Breast epithelium (tissue), 4 donors: ENCODE measurements around the gene DPP8. TPM values are rescaled to one million over a fixed set of nuclear protein-coding genes. Genes with fewer than 3 reads are reported as not detected.
A peak's percentile ranks its signal among the peaks of the same experiment; 100 is the strongest.

Experiments
- DNase-seq, 2 donors: peaks; one replicate each; pipeline ENCODE4 v3.0.0-alpha.2; 2019; ENCODE audit warnings: low spot score in 2 of 2
- H3K27ac ChIP-seq, 2 donors: fragments of 200-600 bp; sonication (generic) in 1 of 2; one replicate each; pipeline ENCODE4 v1.5.1; 2016 to 2019; ENCODE audit warnings: mild to moderate bottlenecking in 1 of 2
- H3K27me3 ChIP-seq, 2 donors: fragments of 200-600 bp; sonication (generic) in 1 of 2; one replicate each; pipeline versions ENCODE4 v1.5.1 to v1.6.0; 2017 to 2019; ENCODE audit warnings: control low read depth in 1 of 2, mild to moderate bottlenecking in 1 of 2
- H3K36me3 ChIP-seq: fragments of 200-600 bp; one replicate; pipeline ENCODE4 v1.5.1; 2019
- H3K4me1 ChIP-seq, 2 donors: fragments of 200-600 bp; sonication (generic); one replicate each; pipeline ENCODE4 v1.5.1; 2016 to 2019; ENCODE audit warnings: control low read depth in 1 of 2
- H3K4me3 ChIP-seq, 3 donors: fragments of 200-600 bp; sonication (generic); 1 replicate in 2 of 3; 2 replicates in 1 of 3; pipeline ENCODE4 v1.5.1; 2016 to 2019; ENCODE audit warnings: mild to moderate bottlenecking in 3 of 3, moderate library complexity in 2 of 3
- H3K9me3 ChIP-seq, 2 donors: fragments of 200-600 bp; sonication (generic) in 1 of 2; one replicate each; pipeline ENCODE4 v1.5.1; 2016 to 2019; ENCODE audit warnings: control low read depth in 1 of 2
- POLR2A ChIP-seq: fragments of 450-650 bp; IDR thresholded peaks from one replicate; pipeline ENCODE4 v1.6.1; 2016; ENCODE audit warnings: antibody characterized with exemption, mild to moderate bottlenecking, moderate library complexity
- POLR2AphosphoS5 ChIP-seq, 3 donors: sonication (generic); formaldehyde crosslinking; IDR thresholded peaks; one replicate each; pipeline ENCODE4 v1.6.1; 2017; ENCODE audit warnings: antibody characterized with exemption in 3 of 3
- intact Hi-C: fragments of 100-400 bp; cut with DNase I; formaldehyde crosslinking; loops from one replicate; pipeline ENCODE4 v1.15.1; 2023; ENCODE audit warnings: low total_unique reads
- total RNA-seq, 3 donors: library from RNA; depleted of rRNA; stranded (reverse); fragments of >200 nt; gene quantifications; one replicate each; pipeline ENCODE4 v1.1.0, GENCODE V29; 2016
- TF ChIP-seq, protein P1 (sequence below), 3 donors: fragments of 450-650 bp; IDR thresholded peaks; one replicate each; pipeline ENCODE4 v1.5.1; 2016 to 2017; ENCODE audit warnings: antibody characterized with exemption in 3 of 3, mild to moderate bottlenecking in 3 of 3, moderate library complexity in 3 of 3

DPP8 gene
- total RNA-seq: 10 to 100 TPM; 35.0 to 47.0 (median 42.6) TPM

DNA sequence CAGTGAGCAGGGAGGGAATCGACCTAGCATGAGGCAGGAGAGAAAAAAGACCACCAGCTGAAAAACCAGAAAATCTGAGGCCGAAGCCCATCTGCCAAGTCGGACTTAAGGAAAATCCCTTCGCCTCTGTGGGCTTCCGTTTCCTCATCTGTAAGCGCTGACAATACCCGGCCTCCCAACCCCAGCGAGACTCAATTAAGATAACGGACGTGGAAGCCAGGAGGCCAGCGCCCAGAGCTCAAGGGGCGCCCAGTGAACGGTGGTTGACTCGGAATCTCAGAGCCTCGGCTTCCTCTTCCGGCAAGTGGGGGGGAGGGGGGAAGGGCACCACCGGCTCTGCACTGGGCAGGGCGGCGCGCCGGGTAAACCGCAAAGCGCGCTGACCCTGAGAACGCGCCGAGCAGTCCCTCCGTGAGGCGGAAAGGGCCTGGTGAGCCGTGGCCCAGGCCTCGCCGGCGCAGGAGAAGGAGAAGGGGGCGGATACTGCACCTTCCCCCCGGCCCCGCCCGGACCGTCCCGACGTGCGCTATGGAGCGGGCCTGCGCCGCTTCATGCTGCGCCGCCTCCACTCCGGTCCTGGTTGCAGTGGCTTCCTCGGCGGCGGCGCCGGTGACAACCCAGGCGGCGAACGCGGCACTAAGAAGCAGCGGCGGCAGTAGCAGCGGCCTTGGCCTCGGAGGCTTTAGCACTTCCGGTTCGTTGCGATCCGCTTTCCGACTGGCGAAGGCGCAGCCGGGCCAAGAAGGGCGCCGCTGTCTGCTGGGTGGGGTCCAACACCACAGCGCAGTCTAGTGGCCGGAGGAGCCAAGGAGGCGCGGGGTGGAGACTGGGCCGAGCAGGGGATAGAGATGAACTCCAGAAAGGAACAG is at the start of gene DPP8:
TSS of gene DPP8 (minus strand) at position 693 of the 869 bp plus-strand sequence. CDS start 5,136 bp downstream, outside the sequence.
- DNase-seq: peak; percentile 85 to 94
- no peaks in the 10 kb centered on the region for H3K36me3 ChIP-seq
- H3K9me3 ChIP-seq: no peaks in the 10 kb centered on the region
- peaks cover 0 to 15% of the 10 kb centered on the region in 2 donors for H3K4me1 ChIP-seq
- intact Hi-C loops: no loop called here
- peak within 1 kb of the TSS; percentile 84 to 90 for H3K27ac ChIP-seq
- no peaks in the 10 kb centered on the region for H3K27me3 ChIP-seq
- TF ChIP-seq POLR2AphosphoS5 (IDR thresholded peaks at IDR 0.05): peak; percentile 66 to 93 (median 77)
- TF ChIP-seq, protein P1, sequence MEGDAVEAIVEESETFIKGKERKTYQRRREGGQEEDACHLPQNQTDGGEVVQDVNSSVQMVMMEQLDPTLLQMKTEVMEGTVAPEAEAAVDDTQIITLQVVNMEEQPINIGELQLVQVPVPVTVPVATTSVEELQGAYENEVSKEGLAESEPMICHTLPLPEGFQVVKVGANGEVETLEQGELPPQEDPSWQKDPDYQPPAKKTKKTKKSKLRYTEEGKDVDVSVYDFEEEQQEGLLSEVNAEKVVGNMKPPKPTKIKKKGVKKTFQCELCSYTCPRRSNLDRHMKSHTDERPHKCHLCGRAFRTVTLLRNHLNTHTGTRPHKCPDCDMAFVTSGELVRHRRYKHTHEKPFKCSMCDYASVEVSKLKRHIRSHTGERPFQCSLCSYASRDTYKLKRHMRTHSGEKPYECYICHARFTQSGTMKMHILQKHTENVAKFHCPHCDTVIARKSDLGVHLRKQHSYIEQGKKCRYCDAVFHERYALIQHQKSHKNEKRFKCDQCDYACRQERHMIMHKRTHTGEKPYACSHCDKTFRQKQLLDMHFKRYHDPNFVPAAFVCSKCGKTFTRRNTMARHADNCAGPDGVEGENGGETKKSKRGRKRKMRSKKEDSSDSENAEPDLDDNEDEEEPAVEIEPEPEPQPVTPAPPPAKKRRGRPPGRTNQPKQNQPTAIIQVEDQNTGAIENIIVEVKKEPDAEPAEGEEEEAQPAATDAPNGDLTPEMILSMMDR (IDR thresholded peaks at IDR 0.05): peak in 2 of 3 donors; percentile 50 to 52
- TF ChIP-seq POLR2A: peak; percentile 64
- peak within 1 kb of the TSS; percentile 94 to 100 (median 98) for H3K4me3 ChIP-seq

DNA sequence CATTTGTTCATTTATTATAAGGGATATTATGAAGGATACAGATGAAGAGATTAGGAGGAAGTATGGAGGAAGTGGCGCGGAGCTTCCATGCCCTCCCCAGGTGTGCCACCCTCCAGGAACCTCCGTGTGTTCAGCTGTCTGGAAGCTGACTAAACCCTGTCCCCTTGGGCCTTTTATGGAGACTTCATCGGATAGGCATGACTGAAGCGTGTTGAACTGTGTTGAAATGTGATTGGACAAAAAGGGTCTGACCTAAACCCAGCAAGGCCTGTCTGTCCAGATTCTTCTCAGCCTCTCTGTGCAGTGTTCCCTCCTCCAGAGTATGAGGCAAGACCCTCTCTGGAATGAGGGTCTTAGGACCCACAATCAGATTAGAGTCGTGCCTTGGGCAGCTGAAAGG is 44.4 kb upstream of the DPP8 start:
- H3K27ac ChIP-seq: peak overlapping the region in 1 of 2 donors; percentile 58
- H3K36me3 ChIP-seq: no peaks in the 10 kb centered on the region

DNA sequence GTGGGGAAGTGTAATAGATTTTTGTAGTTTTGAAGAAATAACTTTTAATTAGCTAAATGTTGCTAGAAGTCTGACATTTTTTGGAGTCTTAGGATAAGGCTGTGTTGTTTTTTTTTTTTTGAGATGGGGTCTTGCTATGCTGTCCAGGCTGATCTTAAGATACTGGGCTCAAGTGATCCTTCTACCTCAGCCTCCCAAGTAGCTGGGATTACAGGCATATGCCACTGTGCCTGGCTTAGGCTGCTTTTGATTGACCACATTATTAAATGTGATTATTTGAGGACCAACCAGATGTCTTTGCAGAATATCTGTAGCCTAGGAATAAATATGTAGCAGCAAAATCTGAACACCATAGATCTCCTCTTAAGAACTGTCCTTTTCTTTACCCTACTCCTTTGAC is 42.5 kb upstream of the DPP8 start:
- H3K27ac ChIP-seq: no peak overlapping the region
- H3K9me3 ChIP-seq: no peaks in the 10 kb centered on the region
- DNase-seq: no peak
- no peaks in the 10 kb centered on the region for H3K27me3 ChIP-seq
- no peaks in the 10 kb centered on the region for H3K4me1 ChIP-seq
- no peaks in the 10 kb centered on the region for H3K36me3 ChIP-seq
- intact Hi-C loops: no loop called here
- H3K4me3 ChIP-seq: no peak overlapping the region
- TF ChIP-seq POLR2A (no peak), POLR2AphosphoS5 (IDR thresholded peaks at IDR 0.05) (no peak)
- TF ChIP-seq, protein P1 (IDR thresholded peaks at IDR 0.05): no peak

More for the DNA sequence above, 44.4 kb upstream of the DPP8 start:
- DNase-seq: peak in 1 of 2 donors; percentile 21
- intact Hi-C loops: no loop called here
- Histone ChIP-seq H3K9me3 (no peaks in the 10 kb centered on the region), H3K27me3 (no peaks in the 10 kb centered on the region), H3K4me1 (no peaks in the 10 kb centered on the region), H3K4me3 (no peak overlapping the region)
- TF ChIP-seq POLR2A (no peak), POLR2AphosphoS5 (IDR thresholded peaks at IDR 0.05) (no peak)
- TF ChIP-seq, protein P1 (IDR thresholded peaks at IDR 0.05): no peak

DNA sequence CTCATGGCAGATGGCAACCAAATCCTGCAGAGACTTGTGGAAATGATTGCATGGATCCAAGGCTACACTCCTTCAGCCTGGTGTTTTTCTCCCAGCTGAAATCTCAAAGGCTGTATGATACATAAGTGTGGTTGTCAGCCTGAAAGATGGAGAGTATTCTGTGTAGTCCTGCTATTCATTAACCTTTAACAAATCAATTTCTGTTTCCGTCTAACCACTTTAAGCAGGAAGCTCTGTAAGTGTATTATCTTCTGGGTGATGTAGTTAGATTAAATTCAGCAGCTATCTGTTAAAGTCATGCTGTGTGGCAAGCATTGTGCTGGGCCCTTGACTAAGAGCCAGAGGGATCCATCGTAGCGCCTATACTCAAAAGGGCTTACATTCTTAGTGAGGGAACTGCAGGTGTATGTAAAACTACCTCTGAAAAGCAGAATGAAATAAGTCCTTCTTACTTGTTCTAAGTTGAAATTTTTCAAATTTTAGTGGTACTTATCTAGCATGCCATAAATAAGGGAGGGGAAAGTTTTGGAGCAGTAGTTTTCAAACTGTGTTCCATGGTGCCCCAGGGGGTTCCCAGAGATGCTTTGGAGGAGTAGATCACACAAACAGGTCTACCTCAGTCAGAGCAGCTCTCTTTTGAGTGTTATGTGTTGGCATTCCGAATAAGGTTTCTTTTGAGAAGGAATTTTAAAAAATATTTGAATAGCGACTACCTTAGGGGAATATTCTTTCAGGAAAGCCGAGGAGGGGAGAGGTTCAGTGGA is 41.7 kb upstream of the DPP8 start:
- Histone ChIP-seq H3K27ac (no peak overlapping the region), H3K4me1 (no peaks in the 10 kb centered on the region), H3K27me3 (no peaks in the 10 kb centered on the region), H3K9me3 (no peaks in the 10 kb centered on the region), H3K36me3 (no peaks in the 10 kb centered on the region), H3K4me3 (no peak overlapping the region)
- TF ChIP-seq POLR2A: no peak
- TF ChIP-seq, protein P1 (IDR thresholded peaks at IDR 0.05): no peak
- TF ChIP-seq POLR2AphosphoS5 (IDR thresholded peaks at IDR 0.05): no peak
- no peak for DNase-seq
- intact Hi-C loops: no loop called here
